ENCODE results near the gene SLC4A4.

DNA sequence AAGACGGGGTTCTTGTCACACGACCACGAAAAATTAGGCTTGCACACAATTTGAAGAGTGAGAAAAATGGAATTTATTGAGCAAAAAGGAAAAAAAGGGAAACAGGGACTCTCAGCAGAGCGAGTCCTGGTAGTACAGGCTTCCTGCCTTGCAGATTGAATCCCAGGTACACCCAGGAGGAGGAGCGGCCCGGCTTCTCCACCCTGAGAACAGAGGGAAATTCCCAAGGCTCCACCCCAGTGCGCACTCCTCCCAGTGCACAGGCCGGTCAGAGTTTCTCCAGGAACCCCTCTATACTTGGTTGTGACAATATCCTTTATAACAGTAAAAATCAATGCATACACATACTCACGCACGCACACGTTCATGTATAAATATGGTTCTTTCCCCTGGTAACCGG is 22.0 kb downstream of the SLC4A4 start:
- TF ChIP-seq, protein P1, sequence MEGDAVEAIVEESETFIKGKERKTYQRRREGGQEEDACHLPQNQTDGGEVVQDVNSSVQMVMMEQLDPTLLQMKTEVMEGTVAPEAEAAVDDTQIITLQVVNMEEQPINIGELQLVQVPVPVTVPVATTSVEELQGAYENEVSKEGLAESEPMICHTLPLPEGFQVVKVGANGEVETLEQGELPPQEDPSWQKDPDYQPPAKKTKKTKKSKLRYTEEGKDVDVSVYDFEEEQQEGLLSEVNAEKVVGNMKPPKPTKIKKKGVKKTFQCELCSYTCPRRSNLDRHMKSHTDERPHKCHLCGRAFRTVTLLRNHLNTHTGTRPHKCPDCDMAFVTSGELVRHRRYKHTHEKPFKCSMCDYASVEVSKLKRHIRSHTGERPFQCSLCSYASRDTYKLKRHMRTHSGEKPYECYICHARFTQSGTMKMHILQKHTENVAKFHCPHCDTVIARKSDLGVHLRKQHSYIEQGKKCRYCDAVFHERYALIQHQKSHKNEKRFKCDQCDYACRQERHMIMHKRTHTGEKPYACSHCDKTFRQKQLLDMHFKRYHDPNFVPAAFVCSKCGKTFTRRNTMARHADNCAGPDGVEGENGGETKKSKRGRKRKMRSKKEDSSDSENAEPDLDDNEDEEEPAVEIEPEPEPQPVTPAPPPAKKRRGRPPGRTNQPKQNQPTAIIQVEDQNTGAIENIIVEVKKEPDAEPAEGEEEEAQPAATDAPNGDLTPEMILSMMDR (IDR thresholded peaks at IDR 0.05): no peak
- TF ChIP-seq TEAD4 (CRISPR knock-in tag; IDR thresholded peaks at IDR 0.05): no peak
- TF ChIP-seq ZNF138 (CRISPR knock-in tag; conservative IDR thresholded peaks at IDR 0.05): no peak
- TF ChIP-seq CREB1 (CRISPR knock-in tag; IDR thresholded peaks at IDR 0.05): no peak
- TF ChIP-seq, protein P2, sequence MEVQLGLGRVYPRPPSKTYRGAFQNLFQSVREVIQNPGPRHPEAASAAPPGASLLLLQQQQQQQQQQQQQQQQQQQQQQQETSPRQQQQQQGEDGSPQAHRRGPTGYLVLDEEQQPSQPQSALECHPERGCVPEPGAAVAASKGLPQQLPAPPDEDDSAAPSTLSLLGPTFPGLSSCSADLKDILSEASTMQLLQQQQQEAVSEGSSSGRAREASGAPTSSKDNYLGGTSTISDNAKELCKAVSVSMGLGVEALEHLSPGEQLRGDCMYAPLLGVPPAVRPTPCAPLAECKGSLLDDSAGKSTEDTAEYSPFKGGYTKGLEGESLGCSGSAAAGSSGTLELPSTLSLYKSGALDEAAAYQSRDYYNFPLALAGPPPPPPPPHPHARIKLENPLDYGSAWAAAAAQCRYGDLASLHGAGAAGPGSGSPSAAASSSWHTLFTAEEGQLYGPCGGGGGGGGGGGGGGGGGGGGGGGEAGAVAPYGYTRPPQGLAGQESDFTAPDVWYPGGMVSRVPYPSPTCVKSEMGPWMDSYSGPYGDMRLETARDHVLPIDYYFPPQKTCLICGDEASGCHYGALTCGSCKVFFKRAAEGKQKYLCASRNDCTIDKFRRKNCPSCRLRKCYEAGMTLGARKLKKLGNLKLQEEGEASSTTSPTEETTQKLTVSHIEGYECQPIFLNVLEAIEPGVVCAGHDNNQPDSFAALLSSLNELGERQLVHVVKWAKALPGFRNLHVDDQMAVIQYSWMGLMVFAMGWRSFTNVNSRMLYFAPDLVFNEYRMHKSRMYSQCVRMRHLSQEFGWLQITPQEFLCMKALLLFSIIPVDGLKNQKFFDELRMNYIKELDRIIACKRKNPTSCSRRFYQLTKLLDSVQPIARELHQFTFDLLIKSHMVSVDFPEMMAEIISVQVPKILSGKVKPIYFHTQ (CRISPR knock-in tag; IDR thresholded peaks at IDR 0.05): no peak
- no peak for TF ChIP-seq MXD4 (CRISPR knock-in tag; IDR thresholded peaks at IDR 0.05; ENCODE audit: borderline replicate concordance)
- TF ChIP-seq, protein P3, sequence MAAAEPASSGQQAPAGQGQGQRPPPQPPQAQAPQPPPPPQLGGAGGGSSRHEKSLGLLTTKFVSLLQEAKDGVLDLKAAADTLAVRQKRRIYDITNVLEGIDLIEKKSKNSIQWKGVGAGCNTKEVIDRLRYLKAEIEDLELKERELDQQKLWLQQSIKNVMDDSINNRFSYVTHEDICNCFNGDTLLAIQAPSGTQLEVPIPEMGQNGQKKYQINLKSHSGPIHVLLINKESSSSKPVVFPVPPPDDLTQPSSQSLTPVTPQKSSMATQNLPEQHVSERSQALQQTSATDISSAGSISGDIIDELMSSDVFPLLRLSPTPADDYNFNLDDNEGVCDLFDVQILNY (CRISPR knock-in tag; IDR thresholded peaks at IDR 0.05): no peak
- TF ChIP-seq, protein P4, sequence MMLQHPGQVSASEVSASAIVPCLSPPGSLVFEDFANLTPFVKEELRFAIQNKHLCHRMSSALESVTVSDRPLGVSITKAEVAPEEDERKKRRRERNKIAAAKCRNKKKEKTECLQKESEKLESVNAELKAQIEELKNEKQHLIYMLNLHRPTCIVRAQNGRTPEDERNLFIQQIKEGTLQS (CRISPR knock-in tag; conservative IDR thresholded peaks at IDR 0.05): no peak
- no peak for TF ChIP-seq JUN (CRISPR knock-in tag; IDR thresholded peaks at IDR 0.05)
- TF ChIP-seq, protein P5, sequence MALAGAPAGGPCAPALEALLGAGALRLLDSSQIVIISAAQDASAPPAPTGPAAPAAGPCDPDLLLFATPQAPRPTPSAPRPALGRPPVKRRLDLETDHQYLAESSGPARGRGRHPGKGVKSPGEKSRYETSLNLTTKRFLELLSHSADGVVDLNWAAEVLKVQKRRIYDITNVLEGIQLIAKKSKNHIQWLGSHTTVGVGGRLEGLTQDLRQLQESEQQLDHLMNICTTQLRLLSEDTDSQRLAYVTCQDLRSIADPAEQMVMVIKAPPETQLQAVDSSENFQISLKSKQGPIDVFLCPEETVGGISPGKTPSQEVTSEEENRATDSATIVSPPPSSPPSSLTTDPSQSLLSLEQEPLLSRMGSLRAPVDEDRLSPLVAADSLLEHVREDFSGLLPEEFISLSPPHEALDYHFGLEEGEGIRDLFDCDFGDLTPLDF (CRISPR knock-in tag; IDR thresholded peaks at IDR 0.05): no peak
- TF ChIP-seq GTF2I (CRISPR knock-in tag; conservative IDR thresholded peaks at IDR 0.05): no peak
- TF ChIP-seq, protein P6, sequence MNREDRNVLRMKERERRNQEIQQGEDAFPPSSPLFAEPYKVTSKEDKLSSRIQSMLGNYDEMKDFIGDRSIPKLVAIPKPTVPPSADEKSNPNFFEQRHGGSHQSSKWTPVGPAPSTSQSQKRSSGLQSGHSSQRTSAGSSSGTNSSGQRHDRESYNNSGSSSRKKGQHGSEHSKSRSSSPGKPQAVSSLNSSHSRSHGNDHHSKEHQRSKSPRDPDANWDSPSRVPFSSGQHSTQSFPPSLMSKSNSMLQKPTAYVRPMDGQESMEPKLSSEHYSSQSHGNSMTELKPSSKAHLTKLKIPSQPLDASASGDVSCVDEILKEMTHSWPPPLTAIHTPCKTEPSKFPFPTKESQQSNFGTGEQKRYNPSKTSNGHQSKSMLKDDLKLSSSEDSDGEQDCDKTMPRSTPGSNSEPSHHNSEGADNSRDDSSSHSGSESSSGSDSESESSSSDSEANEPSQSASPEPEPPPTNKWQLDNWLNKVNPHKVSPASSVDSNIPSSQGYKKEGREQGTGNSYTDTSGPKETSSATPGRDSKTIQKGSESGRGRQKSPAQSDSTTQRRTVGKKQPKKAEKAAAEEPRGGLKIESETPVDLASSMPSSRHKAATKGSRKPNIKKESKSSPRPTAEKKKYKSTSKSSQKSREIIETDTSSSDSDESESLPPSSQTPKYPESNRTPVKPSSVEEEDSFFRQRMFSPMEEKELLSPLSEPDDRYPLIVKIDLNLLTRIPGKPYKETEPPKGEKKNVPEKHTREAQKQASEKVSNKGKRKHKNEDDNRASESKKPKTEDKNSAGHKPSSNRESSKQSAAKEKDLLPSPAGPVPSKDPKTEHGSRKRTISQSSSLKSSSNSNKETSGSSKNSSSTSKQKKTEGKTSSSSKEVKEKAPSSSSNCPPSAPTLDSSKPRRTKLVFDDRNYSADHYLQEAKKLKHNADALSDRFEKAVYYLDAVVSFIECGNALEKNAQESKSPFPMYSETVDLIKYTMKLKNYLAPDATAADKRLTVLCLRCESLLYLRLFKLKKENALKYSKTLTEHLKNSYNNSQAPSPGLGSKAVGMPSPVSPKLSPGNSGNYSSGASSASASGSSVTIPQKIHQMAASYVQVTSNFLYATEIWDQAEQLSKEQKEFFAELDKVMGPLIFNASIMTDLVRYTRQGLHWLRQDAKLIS (CRISPR knock-in tag; IDR thresholded peaks at IDR 0.05; ENCODE audit: borderline replicate concordance): no peak
- TF ChIP-seq, protein P7, sequence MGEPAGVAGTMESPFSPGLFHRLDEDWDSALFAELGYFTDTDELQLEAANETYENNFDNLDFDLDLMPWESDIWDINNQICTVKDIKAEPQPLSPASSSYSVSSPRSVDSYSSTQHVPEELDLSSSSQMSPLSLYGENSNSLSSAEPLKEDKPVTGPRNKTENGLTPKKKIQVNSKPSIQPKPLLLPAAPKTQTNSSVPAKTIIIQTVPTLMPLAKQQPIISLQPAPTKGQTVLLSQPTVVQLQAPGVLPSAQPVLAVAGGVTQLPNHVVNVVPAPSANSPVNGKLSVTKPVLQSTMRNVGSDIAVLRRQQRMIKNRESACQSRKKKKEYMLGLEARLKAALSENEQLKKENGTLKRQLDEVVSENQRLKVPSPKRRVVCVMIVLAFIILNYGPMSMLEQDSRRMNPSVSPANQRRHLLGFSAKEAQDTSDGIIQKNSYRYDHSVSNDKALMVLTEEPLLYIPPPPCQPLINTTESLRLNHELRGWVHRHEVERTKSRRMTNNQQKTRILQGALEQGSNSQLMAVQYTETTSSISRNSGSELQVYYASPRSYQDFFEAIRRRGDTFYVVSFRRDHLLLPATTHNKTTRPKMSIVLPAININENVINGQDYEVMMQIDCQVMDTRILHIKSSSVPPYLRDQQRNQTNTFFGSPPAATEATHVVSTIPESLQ (CRISPR knock-in tag; IDR thresholded peaks at IDR 0.05): no peak
